Lower leg skin (tissue), 3 donors: ENCODE results near the gene S100A4.

Source experiments
- CTCF ChIP-seq, 3 donors: fragments of 450-650 bp; IDR thresholded peaks; one replicate each; pipeline ENCODE4 v1.5.1; 2016; ENCODE audit warnings: antibody characterized with exemption in 3 of 3, mild to moderate bottlenecking in 3 of 3, moderate library complexity in 2 of 3
- POLR2A ChIP-seq, 2 donors: fragments of 450-650 bp; IDR thresholded peaks; one replicate each; pipeline ENCODE4 v1.6.1; 2016 to 2017; ENCODE audit warnings: antibody characterized with exemption in 2 of 2, mild to moderate bottlenecking in 1 of 2, moderate library complexity in 1 of 2

DNA sequence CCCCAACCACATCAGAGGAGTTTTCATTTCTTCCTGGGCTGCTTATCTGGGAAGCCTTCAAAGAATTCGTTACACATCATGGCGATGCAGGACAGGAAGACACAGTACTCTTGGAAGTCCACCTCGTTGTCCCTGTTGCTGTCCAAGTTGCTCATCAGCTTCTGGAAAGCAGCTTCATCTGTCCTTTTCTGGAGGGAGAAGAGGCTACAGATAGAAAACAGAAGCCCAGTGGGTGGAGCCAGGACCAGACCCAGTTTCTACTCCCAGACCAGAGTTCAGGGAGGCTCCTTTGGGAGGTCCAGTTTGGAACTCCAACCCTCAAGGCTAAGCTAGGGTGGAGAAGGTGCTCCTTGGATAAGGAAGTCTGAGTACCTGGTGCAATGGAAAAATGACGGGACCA, 1.9 kb downstream of the S100A4 start:
- TF ChIP-seq CTCF (IDR thresholded peaks at IDR 0.05) (no peak), POLR2A (IDR thresholded peaks at IDR 0.05) (no peak)
